Hippocampal formation (tissue), 2 donors: ENCODE results near the gene CLEC16A.
"Not testable (repeated sequence)": the region's sequence is repeated elsewhere in the genome, so short reads cannot be mapped to it uniquely, and the experiment has no call there.

Experiments used
- DNase-seq, 2 donors: peaks; one replicate each; lab custom pipeline; 2025; lab: John Stamatoyannopoulos, UW

CLEC16A gene

GRCh38 chr16:11099672-11100205, 155.4 kb downstream of the CLEC16A start:
- DNase-seq, result no peak

DNA sequence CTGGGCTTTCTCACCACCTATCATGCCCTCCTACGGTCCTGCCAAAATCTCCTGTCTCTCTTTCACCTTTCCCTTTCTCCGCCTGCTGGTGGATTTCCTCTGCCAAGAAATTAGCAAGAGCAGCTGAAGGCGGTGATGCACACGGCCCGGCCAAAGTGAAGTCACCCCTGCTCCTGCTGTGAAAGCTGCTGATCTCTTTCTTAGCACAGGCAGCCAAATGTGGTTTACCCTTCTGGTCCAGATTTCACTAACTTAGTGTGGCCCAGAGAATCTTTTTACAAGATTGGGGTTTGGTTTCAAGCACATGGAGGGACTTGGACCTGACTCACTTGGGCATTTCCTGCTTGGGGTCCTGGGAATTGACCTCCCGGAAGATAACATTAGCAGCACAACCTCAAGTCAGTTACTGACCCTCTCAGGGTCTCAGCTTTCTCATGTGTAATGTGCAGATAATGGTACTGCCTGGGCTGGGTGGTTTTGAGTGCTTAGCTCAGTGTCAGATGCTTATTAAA, 155.9 kb downstream of the CLEC16A start:
- DNase-seq, result no peak

GRCh38 chr16:11101283-11101682, 156.9 kb downstream of the CLEC16A start:
- no peak for DNase-seq

DNA sequence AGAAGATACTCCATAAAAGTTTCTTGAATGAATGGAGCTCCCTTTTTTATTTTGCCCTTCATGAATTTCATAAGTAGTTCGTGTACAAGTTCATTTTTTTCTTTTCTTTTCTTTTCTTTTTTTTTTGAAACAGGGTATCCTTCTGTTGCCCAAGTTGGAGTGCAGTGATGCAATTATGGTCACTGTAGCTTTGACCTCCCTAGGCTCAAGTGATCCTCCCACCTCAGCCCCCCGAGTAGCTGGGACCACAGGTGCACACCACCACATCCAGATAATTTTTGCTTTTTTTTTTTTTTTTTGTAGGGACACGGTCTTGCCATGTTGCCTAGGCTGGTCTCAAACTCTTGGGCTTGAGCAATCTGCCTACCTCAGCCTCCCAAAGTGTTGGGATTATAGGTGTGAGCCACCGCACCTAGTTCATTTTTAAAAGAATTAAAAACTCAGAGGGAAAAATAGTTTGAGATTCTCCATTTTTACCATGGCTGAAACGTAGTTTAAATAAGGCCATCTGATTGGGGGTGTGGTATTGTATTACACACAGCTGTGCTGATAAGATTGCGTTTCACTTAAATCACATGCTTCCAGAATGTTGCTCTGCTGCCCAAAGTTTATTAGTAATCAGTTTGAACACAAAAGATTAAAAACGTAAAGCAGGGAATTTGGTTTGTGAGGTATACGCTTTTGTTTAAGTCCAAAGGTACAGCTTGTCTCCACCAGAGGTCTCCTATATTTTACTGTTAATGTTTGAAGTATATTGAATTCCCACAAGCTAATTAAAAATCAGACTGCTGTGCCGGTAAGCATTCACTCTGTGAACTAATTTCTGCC, 157.5 kb downstream of the CLEC16A start:
- DNase-seq, result no peak

GRCh38 chr16:11102523-11102898, 158.1 kb downstream of the CLEC16A start:
- no peak for DNase-seq

DNA sequence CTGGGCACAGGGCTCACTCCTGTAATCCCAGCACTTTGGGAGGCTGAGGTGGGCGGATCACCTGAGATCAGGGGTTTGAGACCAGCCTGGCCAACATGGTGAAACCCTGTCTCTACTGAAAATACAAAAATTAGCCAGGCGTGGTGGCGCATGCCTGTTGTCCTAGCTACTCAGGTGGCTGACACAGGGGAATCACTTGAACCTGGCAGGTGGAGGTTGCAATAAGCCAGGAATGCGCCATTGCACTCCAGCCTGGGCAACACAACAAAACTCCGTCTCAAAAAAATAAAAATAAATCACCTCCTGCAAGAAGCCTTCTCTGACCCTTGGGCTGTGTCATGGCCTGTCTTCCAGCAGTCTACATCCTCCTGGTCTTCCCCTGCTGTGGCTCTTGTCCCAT, 158.9 kb downstream of the CLEC16A start:
- DNase-seq, result not testable (repeated sequence)

DNA sequence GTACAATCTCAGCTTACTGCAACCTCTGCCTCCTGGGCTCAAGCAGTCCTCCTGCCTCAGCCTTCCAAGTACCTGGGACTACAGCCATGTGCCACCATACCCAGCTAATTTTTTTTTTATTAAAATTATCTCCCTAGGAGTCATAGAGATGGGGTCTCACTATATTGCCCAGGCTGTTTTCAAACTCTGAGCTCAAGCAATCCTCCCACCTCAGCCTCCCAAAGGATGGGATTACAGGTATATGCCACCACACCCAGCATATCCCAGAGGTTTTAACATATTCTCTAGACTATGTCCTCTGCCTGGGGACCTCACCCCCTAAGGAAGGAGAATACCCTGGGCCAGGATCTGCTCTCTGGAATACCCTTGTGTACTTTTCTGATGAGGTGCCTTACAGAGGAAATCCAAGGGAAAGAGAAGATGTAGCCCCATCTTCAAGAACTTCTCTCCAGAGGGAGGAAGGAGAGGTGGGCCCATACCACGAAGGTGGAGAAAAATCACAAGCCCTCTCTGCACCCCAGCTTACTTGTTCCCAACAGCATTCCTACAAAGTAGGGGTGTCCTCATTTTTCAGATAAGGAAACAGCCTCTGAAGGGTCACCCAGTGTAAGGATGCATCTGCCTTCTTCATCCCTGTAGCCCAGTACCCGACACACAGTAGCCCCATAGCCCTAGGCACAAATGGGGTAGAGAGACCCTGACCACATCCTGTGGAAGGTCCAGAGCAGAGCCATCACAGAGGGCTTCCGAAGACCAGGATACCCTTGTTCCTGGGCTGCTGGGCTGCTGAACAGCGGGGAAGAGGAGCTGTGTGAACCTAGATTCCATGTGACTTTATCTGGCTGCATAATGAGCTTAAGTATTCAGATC, 160.0 kb downstream of the CLEC16A start:
- DNase-seq, result no peak

DNA sequence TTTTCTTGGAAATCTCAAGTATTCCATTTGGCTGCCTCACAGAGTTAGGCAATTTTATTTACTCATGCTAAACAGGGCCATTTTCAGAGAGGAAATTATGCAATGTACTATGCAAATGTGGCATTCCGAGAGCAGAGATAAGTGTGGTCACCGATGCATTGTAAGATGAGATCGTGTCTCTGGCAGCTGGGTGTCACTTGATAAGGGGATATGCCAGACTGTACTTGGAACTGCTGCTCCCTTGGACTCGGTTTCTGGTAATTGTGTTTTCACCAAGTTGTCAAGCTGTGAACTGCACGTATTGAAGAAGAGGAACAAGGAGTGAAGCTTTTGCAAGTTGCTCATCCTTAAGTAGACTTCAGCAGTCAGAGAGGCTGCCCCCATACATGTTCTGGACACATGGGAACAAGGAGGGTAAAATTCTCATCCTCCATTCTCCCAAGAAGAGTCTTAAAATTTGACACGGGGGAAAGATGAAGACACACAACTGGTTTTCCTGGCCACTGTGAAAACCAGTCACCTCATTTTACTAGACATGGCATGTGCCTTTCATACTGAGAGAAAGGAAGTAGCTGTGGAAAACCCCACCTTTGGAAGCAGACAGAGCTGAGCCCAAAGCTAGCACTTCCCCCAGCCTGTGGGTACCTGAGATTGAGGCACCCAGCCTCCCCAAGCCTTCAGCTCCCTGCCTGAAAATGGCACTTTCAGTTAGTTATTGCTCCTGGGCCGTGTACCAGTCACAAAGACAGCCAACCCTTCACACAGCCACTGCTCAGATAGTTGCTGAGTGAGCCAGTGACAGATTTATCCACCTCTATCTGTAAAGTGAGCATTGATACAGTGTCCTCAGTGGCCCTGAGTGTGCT, 160.9 kb downstream of the CLEC16A start:
- DNase-seq, result peak; percentile 10 to 27

GRCh38 chr16:11106726-11107125, 162.4 kb downstream of the CLEC16A start:
- DNase-seq, result no peak

GRCh38 chr16:11107780-11108465, 163.6 kb downstream of the CLEC16A start:
- no peak for DNase-seq

DNA sequence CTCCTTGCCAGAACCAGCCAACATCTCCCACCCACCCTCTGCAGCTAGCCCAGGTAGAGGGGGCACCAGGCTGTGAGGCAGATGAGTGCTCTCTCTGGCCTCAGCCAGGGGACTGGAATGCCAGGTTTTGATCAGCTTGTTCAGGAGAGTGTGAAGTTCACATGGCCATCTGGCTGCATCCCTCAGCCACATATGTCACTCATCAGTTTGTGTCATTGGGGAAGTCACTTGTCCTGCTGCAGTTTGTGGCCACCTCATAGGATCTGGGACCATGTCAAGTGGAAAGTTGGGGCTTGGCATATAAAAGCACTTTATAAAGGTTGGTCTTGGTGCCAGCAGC, 164.1 kb downstream of the CLEC16A start:
- no peak for DNase-seq

DNA sequence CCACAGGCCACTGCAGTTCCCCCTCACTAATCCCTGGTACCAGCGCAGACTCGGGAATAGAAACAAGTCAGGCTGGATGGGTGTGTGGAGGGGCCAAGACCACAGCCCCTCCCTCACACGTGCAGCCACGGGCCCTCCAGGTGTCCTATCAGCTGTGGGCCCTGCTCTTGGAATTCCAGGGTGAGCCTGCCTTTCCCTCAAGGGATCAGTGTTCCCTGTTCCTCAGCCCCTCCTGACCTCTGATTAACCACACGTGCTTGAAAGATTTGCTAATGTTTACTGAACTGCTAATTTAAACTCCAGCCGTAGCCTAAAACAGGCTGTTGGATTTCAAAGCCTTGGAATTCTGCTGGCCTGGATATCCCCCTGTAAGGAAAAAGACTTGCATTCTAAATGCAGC, 165.2 kb downstream of the CLEC16A start:
- no peak for DNase-seq

- no peak for DNase-seq
Observed at GRCh38 chr16:11111150-11111549, 166.8 kb downstream of the CLEC16A start.

DNA sequence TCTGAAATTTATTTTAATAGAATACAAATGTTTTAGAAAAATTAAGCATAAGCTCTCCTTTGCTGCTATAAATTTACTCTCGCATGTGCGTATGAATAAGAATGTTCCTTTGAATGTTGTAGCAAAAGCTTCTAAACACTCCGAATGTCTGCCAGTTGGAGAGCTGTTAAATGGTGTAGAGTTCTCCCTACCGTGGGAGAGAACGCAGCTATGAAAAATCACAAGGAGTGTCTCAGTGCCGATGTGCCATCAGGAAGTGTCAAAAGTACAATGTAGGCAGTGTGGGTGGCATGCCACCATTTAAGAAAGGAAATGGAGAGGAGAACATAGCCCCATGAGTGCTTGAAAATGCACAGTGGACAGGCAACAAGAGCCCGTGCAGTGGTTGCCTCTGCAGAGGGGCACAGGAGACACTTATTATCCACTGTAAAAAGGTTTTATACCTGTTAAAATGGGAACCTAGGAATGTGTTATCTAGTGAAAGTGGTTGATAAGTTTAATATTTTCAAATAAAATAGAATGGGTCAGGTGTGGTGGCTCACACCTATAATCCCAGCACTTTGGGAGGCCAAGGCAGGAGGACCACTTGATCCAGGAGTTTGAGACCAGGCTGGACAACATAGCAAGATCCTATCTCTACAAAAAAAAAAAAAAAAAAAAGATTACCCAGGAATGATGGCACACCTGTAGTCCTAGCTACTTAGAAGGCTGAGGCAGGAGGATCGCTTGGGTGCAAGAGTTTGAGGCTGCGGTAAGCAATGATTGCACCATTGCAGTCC, 167.7 kb downstream of the CLEC16A start:
- DNase-seq, result no peak

DNA sequence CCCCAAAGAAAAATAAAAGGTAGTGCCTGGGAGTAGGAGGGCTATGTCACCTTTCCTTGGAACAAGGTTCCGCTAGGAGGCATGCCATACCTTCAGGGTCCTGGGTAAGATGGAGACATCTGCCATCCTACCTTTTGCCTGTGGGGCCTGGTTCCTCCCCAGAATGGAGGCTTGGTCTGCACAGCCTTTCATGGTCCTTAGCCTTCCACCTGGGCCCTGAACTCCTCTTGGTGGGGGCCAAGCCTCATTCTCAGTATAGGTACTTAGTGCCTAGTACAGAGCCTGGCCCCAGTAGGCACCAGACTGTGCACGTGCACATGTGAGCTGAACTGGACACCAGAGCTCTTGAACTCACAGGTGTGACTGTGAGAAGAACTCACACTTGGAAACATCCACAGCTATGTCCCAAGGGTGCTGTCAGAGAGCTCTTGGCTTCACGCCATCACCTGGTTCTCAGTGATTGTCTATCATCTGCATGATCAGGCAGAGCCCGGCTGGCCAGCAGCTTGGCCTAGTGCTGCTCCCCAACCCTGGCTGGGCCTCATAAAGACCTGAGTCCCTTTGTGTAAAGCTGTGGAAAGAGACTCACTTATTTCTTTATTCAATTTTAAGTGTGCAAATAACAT, 168.5 kb downstream of the CLEC16A start:
- DNase-seq, result no peak

DNA sequence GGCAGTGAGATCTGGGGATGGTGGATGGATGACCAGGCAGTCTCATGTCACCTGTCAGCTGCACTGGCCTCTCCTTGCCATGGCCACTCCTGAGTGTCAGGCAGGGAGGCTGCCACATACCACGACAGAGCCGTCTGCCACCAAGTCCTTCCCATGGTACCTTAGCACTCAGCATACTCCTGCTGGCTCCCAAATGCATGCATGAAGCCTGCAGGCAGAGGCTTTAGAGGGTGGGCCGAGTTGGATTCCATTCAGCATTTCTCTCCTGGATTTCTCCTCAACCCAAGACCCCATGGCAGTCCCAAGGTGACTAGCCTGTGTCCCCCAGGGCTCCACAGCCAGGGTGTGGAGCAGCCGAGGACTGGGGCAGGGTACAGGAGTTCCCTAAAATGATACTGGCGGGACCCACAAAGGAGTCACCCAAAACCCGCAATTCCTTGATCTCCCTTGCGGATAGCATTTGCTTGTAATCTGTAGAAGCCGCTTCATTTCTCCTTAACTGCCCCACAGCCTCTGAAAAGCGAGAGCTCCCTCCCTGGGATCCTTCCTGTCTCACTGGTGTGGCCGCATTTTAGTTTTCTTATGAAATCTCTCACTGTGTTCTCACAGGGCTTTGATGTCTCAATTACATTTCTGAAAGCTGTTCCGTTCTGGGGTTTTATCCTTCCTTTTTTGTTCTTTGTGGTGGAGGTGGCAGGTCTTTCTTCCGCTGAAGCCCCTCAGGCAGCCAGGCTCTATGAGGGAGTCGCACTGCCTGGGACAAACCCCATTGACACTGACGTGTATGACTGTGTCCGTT, 170.2 kb downstream of the CLEC16A start:
- DNase-seq, result no peak

DNA sequence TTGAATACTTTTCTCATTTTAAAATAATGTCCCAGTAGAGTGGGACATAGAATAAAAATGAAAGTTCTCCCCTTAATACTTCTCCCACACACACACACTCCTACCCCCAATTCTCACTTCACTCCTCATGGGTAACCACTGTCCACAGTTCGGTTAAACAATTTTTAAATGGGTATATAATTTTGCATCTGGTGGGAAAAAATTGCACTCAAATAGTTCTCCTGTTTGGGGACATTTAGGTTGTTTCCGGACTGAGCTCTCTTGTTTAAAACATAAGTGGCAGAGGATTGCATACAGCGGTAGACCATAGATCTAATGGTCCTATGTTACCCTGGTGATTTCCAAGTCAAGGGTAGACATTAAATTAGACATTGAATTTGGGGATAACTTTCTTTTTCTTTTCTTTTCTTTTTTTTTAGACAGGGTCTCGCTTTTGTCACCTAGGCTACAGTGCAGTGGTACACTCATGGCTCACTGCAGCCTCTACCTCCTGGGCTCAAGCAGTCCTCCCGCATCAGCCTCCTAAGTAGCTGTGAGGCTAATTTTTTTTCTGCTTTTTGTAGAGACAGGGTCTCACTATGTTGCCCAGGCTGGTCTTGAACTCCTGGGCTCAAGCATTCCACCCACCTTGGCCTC, 173.3 kb downstream of the CLEC16A start:
- DNase-seq, result no peak

- no peak for DNase-seq
Observed at GRCh38 chr16:11118479-11118878, 174.1 kb downstream of the CLEC16A start.
